ENCODE measurements around the gene CCL19. TPM values are rescaled to one million over a fixed set of nuclear protein-coding genes. Genes with fewer than 3 reads are reported as not detected.

Gene CCL19
- total RNA-seq, 1 donor = not detected

DNA sequence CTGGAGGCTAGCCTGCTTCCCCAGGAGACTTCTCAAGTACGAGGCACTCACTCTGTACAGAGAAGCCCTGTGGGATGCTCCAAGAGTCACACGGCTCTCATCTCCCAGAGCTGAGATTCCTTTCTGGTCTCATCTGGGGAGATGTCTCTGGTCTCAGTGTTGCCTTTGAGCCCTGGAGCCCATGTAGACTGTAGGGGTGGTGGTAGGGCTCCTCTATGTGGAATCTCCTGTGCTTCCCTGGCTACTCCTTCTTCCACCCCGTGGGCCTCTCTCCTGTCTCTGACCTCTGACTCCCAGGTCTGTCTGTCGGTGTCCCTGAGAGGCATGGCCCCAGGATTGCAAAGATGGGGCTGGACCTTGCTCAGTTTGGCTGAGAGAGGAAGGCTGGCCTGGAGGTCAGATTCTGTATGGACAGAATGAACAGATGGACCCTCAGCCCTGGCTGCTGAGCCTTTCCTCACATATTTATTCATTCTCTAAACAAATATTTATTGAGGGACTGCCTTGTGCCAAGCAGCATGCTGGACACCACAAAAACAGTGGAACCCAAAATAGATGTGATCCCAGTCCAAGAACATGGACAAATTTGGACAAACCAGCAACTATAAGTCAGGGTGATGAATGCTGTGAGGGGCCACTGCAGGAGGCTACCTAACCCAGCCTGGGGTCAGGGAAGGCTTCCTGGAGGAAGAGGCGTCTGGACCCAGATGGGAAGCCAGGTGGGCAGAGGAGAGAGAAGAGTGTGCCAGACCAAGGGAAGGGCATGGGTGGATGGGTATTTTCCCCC, 2.6 kb downstream of the CCL19 start:
- Histone ChIP-seq H3K36me3 (ENCODE audit: insufficient read depth, low read length) (no peaks in the 10 kb centered on the region), H4K20me1 (ENCODE audit: insufficient read depth, low read length) (peaks cover 14% of the 10 kb centered on the region), H3K79me2 (ENCODE audit: insufficient read depth, low read length) (no peaks in the 10 kb centered on the region), H3K9me3 (ENCODE audit: low read depth, low read length) (no peaks in the 10 kb centered on the region), H2AFZ (ENCODE audit: low read length) (no peak overlapping the region), H3K27ac (ENCODE audit: low read depth, low read length) (no peak overlapping the region), H3K4me3 (ENCODE audit: insufficient read depth, low read length) (no peak overlapping the region), H3K27me3 (ENCODE audit: insufficient read depth, low read length) (no peaks in the 10 kb centered on the region), H3K4me1 (ENCODE audit: insufficient read depth, low read length) (peaks cover 5% of the 10 kb centered on the region), H3K4me2 (ENCODE audit: insufficient read depth, low read length) (no peak overlapping the region)
- no peak for DNase-seq (ENCODE audit: insufficient read length, low spot score, missing footprints)
- TF ChIP-seq, protein P1, sequence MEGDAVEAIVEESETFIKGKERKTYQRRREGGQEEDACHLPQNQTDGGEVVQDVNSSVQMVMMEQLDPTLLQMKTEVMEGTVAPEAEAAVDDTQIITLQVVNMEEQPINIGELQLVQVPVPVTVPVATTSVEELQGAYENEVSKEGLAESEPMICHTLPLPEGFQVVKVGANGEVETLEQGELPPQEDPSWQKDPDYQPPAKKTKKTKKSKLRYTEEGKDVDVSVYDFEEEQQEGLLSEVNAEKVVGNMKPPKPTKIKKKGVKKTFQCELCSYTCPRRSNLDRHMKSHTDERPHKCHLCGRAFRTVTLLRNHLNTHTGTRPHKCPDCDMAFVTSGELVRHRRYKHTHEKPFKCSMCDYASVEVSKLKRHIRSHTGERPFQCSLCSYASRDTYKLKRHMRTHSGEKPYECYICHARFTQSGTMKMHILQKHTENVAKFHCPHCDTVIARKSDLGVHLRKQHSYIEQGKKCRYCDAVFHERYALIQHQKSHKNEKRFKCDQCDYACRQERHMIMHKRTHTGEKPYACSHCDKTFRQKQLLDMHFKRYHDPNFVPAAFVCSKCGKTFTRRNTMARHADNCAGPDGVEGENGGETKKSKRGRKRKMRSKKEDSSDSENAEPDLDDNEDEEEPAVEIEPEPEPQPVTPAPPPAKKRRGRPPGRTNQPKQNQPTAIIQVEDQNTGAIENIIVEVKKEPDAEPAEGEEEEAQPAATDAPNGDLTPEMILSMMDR (IDR thresholded peaks at IDR 0.05; ENCODE audit: extremely low read depth, low read depth, low read length) = no peak

DNA sequence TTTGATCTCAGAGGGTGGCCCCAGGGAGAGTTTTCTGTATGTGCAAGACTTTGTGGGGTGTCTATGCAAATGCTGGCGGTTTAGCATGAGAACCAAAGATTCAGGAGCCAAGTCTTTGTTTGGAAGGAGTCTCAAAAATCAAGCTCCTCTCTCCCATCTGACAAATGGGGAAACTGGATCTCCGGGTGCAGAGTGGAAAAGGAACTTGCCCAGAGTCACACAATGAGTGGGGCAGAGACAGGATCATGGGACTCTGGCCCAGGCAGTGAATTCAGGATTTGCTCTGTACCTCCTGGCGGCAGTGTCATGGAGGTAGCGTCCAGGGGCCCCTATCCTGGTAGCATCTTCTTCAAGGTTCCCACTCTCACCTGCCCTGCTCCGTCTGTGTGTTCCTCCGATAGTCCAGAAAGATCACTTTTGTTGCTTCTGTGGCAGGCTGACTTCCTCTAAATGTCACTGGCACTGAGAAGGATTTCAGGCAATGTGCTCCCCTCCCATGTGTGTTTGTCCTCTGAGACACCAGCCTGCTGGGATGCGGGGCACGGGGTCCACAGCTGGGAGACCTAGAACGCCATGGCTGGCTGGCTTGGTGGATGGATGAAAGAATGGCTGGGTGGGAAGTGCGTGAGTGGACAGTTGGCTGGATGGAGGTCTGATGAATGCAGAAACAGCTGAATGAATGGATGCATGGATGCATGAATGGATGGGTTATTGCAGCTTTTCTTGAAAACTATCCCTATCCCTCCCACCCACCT, 3.6 kb downstream of the CCL19 start:
- no peaks in the 10 kb centered on the region for H3K79me2 ChIP-seq (ENCODE audit: insufficient read depth, low read length)
- peaks cover 5% of the 10 kb centered on the region for H3K4me1 ChIP-seq (ENCODE audit: insufficient read depth, low read length)
- no peak for DNase-seq (ENCODE audit: insufficient read length, low spot score, missing footprints)
- peaks cover 14% of the 10 kb centered on the region for H4K20me1 ChIP-seq (ENCODE audit: insufficient read depth, low read length)
- TF ChIP-seq, protein P1 (IDR thresholded peaks at IDR 0.05; ENCODE audit: extremely low read depth, low read depth, low read length) = no peak
- H3K4me3 ChIP-seq (ENCODE audit: insufficient read depth, low read length) = no peak overlapping the region
- H3K9me3 ChIP-seq (ENCODE audit: low read depth, low read length) = no peaks in the 10 kb centered on the region
- H3K27ac ChIP-seq (ENCODE audit: low read depth, low read length) = no peak overlapping the region
- H2AFZ ChIP-seq (ENCODE audit: low read length) = no peak overlapping the region
- no peak overlapping the region for H3K4me2 ChIP-seq (ENCODE audit: insufficient read depth, low read length)
- H3K27me3 ChIP-seq (ENCODE audit: insufficient read depth, low read length) = no peaks in the 10 kb centered on the region
- H3K36me3 ChIP-seq (ENCODE audit: insufficient read depth, low read length) = no peaks in the 10 kb centered on the region

DNA sequence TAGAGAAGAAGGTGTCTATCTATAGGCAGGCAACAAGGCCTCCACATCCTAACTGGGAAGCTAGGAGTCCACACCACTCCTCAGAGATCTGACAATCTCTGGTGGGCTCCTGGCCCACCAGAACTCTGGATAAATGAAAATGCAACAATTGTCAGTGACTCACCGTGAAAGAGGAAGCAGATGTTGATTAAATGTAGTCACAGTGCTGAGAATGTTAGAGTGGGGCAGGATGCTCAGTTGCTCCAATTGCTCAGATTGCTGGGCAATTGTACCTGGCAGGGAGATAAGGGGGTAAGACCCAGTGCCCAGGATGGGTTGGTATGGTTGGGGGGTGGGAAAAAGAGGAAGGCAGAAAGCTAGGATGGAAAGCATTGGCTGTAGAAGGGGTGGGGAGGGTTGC, 4.3 kb downstream of the CCL19 start:
- H4K20me1 ChIP-seq (ENCODE audit: insufficient read depth, low read length) = peaks cover 14% of the 10 kb centered on the region
- TF ChIP-seq, protein P1 (IDR thresholded peaks at IDR 0.05; ENCODE audit: extremely low read depth, low read depth, low read length) = no peak
- H3K9me3 ChIP-seq (ENCODE audit: low read depth, low read length) = no peaks in the 10 kb centered on the region
- no peak overlapping the region for H2AFZ ChIP-seq (ENCODE audit: low read length)
- no peak for DNase-seq (ENCODE audit: insufficient read length, low spot score, missing footprints)
- H3K27ac ChIP-seq (ENCODE audit: low read depth, low read length) = no peak overlapping the region
- no peaks in the 10 kb centered on the region for H3K36me3 ChIP-seq (ENCODE audit: insufficient read depth, low read length)
- no peaks in the 10 kb centered on the region for H3K79me2 ChIP-seq (ENCODE audit: insufficient read depth, low read length)
- H3K4me2 ChIP-seq (ENCODE audit: insufficient read depth, low read length) = no peak overlapping the region
- H3K4me1 ChIP-seq (ENCODE audit: insufficient read depth, low read length) = peaks cover 5% of the 10 kb centered on the region
- H3K27me3 ChIP-seq (ENCODE audit: insufficient read depth, low read length) = no peaks in the 10 kb centered on the region
- no peak overlapping the region for H3K4me3 ChIP-seq (ENCODE audit: insufficient read depth, low read length)

DNA sequence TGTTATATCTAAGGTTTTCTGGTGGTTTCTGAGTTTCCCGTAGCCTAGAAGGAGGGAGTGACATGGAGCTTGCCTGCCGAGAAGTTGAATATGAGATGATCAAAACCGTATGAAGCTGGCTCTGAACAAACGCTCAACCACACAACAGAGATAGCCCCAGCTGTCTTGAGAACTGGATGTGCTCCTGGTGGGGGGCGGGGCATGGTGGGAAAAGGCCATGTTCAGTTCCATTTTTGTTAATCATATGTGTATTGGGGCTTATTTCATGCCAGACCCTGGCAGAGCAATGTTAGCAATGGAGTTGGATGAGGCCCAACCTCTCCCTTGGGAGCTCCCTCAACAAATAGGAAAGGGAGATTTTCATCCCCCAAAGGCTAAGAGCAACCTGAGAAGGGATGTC, 4.8 kb downstream of the CCL19 start:
- no peak for DNase-seq (ENCODE audit: insufficient read length, low spot score, missing footprints)
- no peaks in the 10 kb centered on the region for H3K9me3 ChIP-seq (ENCODE audit: low read depth, low read length)
- no peaks in the 10 kb centered on the region for H3K36me3 ChIP-seq (ENCODE audit: insufficient read depth, low read length)
- H3K4me1 ChIP-seq (ENCODE audit: insufficient read depth, low read length) = peaks cover 5% of the 10 kb centered on the region
- peaks cover 14% of the 10 kb centered on the region for H4K20me1 ChIP-seq (ENCODE audit: insufficient read depth, low read length)
- no peak overlapping the region for H3K4me3 ChIP-seq (ENCODE audit: insufficient read depth, low read length)
- H2AFZ ChIP-seq (ENCODE audit: low read length) = no peak overlapping the region
- no peaks in the 10 kb centered on the region for H3K27me3 ChIP-seq (ENCODE audit: insufficient read depth, low read length)
- no peaks in the 10 kb centered on the region for H3K79me2 ChIP-seq (ENCODE audit: insufficient read depth, low read length)
- TF ChIP-seq, protein P1 (IDR thresholded peaks at IDR 0.05; ENCODE audit: extremely low read depth, low read depth, low read length) = no peak
- H3K4me2 ChIP-seq (ENCODE audit: insufficient read depth, low read length) = no peak overlapping the region
- H3K27ac ChIP-seq (ENCODE audit: low read depth, low read length) = no peak overlapping the region
